Neuron (in vitro differentiated cells): Measurements from ENCODE around the gene HEMK1.

Source experiments
- H2AFZ ChIP-seq: one replicate; pipeline ENCODE4 v1.6.1; 2013; ENCODE audit warnings: low read depth, mild to moderate bottlenecking, inconsistent platforms, low read length, moderate library complexity
- H3K27me3 ChIP-seq: one replicate; pipeline ENCODE4 v1.6.1; 2013; ENCODE audit warnings: low read length; ENCODE audit not compliant: insufficient read depth
- H3K36me3 ChIP-seq: one replicate; pipeline ENCODE4 v1.6.1; 2013; ENCODE audit warnings: low read length; ENCODE audit not compliant: insufficient read depth
- H3K4me1 ChIP-seq: one replicate; pipeline ENCODE4 v1.6.1; 2013; ENCODE audit warnings: low read length; ENCODE audit not compliant: insufficient read depth
- H3K4me3 ChIP-seq: 2 replicates; pipeline ENCODE4 v1.5.1; 2013; ENCODE audit warnings: mild to moderate bottlenecking, low read length, moderate library complexity
- H3K9me3 ChIP-seq: one replicate; pipeline ENCODE4 v1.6.1; 2013; ENCODE audit warnings: low read length

HEMK1 gene

DNA sequence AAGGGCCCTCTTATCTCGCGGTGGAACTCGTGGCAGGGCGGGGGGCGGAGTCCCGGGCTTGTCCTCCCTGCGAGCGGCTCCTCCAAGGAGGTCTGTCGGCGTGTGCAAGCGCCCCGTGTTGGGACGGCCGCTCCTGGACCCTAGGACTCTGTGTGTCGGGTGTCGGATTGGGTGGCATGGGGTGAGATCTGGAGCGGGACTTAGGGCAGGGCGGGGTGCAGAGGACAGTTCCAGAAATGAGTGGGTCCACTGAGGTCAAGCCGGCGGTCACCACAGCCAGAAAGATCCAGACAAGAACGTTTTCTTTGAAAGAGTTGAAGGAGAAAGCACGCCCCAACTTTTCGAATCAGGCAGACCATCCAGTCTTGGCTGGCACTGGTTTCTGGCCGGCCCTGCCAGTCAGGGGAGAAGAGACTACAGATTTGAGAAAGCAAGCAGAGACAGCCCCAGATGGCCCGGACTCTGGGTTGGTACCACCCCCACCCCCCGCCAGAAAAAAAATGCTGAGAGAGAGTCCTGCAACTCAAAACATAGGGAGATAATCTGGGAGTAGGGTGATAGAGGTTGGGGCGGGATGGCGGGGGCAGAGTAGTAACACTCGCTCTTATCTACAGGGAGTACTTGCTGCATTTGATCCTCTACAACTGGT, 43.0 kb downstream of the HEMK1 start:
- H3K4me3 ChIP-seq, result peak overlapping the region; percentile 61
- H3K27me3 ChIP-seq, result no peaks in the 10 kb centered on the region
- peaks cover 6% of the 10 kb centered on the region for H3K36me3 ChIP-seq

DNA sequence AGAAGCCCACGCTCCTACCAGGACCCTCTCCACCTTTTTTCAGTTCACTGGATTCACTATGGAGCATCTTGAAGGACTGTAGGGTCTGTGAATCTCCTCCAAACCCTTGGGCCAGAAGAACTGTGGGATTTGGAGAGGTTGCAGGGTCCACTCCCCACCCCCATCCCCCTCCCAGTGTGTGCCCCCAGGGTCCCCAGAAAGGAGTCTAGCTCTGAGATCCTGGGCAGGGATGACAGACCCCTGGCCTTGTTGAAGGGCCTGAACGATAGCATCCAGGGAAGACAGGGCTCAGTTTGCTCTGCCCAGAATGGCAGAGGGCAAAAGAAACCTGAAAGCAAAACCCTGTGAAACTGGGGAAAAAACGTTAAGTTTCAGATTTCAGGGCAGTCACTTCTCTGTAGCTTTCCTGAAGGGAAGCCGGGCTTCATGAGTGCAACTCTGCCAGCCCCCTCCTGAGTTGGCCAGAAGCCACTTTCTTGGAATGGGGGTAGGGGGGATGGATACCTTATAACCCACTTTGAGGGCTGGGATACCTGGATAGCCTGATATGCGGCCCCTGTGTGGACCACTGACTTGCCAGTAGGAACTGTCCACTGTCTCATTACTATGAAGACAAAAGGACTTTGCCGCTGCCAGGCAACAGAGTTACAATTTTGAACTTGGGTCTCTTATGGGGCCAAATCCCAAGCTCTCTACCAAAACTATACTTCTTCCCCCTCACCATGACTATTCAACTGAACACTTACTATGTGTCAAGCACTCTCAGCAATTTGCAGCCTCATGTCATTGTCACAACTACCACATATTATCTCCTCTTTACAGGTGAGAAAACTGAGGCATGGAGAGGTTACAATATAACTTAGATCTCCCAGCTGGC, 43.9 kb downstream of the HEMK1 start:
- no peaks in the 10 kb centered on the region for H3K36me3 ChIP-seq
- no peaks in the 10 kb centered on the region for H3K9me3 ChIP-seq
- H3K27me3 ChIP-seq, result no peaks in the 10 kb centered on the region
- H3K4me1 ChIP-seq, result peaks cover 36% of the 10 kb centered on the region
- H2AFZ ChIP-seq, result no peak overlapping the region
- no peak overlapping the region for H3K4me3 ChIP-seq

More for the DNA sequence above, 43.0 kb downstream of the HEMK1 start:
- H2AFZ ChIP-seq, result peak overlapping the region; percentile 43
- no peaks in the 10 kb centered on the region for H3K9me3 ChIP-seq
- peaks cover 28% of the 10 kb centered on the region for H3K4me1 ChIP-seq

DNA sequence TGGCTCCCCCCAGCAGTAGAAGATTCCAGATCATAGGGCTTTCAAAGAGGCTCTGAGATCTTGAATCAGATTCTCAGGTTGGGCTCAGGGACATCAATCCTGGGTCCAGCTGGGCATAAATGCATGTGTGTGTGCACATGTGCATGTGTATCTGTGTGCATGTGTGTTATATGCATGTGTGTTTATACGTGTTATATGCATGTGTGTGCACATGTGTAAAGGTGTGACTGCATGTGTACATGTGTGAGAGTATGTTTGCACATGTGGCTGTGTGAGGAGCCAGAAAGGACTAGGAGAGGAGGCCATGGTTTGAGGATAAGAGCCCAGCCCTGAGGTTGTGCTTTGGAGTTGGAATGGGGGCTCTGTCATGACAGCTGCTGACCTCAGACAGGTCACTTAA, 45.9 kb downstream of the HEMK1 start:
- Histone ChIP-seq H3K27me3 (no peaks in the 10 kb centered on the region), H3K9me3 (no peaks in the 10 kb centered on the region), H3K36me3 (no peaks in the 10 kb centered on the region), H3K4me1 (peaks cover 36% of the 10 kb centered on the region), H3K4me3 (no peak overlapping the region), H2AFZ (no peak overlapping the region)

DNA sequence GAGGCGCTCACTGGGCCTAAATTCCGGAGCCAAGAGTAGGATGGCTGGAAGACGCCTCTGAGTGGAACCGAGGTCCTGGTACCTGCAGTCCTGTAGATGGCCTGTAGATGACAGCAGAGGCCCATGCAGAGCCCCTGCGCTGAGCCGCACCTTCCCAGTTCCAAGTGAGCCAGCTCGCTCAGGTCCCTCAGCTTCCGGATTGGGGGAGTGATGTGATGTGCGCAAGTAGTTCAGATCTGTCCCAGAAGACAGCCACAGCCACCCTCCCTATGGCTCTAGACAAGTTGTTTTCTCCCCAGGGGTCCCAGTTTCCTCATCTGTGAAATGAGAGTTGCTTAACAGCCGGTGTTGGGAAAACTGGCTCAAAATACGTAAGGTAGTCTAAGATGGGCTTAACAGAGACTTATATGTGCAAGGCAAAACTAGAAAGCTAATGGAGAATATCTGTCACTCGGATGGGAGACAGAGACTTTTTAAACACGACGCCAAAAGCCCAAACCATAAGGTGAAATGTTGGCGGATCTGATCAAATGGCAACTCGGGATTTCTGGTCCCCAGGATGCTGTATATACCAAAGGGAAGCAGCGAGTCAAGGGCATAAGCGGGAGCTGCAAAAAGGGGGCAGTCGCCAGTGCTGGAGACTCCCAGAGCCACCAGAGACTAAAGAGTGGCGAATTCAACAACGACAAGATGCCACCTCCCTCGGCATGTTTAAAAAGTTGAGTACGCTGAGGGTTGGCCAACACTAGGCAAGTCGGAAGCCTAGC, 46.9 kb downstream of the HEMK1 start:
- peaks cover 29% of the 10 kb centered on the region for H3K4me1 ChIP-seq
- no peaks in the 10 kb centered on the region for H3K9me3 ChIP-seq
- H3K27me3 ChIP-seq, result no peaks in the 10 kb centered on the region

DNA sequence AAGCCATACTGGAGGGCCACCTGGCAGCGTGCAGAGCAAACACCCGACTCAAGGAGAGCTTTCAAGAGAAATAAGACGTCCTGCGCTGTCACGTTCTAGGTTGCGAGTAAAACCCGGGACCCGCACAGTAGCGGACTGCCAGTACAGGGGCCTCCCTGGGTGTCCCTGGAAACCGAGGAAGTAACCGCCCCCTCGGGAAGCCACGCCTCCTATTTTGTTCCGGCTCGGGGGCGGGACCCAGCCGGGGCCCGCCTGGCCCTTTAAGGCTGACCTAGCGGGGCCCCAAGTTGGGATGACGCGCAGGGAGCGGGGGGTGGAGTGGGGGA, 47.4 kb downstream of the HEMK1 start:
- Histone ChIP-seq H3K4me1 (peaks cover 28% of the 10 kb centered on the region), H3K9me3 (no peaks in the 10 kb centered on the region), H2AFZ (peak overlapping the region; percentile 32), H3K4me3 (peak overlapping the region; percentile 41), H3K27me3 (no peaks in the 10 kb centered on the region), H3K36me3 (no peaks in the 10 kb centered on the region)

More for the DNA sequence above, 46.9 kb downstream of the HEMK1 start:
- peak overlapping the region; percentile 32 for H2AFZ ChIP-seq
- peak overlapping the region; percentile 41 for H3K4me3 ChIP-seq
- H3K36me3 ChIP-seq, result no peaks in the 10 kb centered on the region

DNA sequence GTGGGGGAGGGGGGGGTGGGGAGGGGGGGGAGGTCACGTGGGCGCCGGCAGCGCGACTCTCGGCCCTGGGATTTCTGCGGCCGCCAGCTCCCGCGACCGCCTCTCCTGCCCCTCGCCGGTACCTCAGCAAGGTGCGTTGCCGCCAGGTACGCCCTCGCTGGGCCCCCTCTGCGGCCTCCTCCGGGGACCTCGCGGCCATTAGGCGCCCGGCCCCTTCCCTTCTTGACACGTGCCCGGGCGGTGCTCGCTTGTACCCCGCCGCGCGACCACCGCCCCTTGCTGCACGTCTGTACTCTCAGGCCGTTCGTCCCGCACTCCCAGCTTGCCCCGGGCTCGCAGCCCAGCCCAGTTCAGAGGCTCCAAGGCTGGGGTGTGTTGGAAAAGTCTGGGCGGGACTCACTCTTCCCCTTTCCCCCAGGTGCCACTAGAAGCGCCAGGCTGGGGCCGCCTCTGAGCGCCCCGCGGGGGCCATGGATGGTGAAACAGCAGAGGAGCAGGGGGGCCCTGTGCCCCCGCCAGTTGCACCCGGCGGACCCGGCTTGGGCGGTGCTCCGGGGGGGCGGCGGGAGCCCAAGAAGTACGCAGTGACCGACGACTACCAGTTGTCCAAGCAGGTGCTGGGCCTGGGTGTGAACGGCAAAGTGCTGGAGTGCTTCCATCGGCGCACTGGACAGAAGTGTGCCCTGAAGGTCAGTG, 47.9 kb downstream of the HEMK1 start, which contains the start of gene MAPKAPK3:
TSS of gene MAPKAPK3 (plus strand) at position 56 of the 696 bp plus-strand sequence. CDS start at position 471, 415 bp downstream.
- no peaks in the 10 kb centered on the region for H3K36me3 ChIP-seq
- no peaks in the 10 kb centered on the region for H3K9me3 ChIP-seq

DNA sequence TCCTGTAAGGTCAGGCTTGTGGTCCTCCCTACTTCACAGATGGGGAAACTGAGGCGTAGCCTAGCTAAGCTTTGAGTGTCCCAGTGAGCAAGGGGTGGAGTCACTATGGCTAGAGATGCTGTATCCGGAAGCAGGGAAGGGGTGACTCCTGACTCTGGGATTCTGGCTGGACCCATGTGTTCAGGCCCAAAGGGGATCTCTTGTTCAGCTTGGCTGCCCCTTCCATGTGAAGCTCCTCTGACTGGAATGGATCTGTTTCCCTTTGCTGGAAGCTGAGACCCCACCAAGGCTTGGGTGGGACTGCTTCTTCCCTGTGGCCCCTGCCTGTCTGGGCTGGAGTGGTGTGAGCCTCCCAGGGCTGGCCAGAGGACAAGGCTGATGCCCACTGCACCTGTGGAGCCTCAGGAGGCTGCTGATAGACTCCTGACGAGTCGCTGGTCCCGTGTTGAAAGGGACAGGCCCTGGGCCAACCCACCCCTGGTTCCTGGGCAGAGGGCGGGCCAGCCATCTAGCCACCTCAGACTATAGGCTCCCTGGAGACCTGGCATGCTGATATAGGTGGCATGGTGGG, 48.7 kb downstream of the HEMK1 start:
- no peaks in the 10 kb centered on the region for H3K36me3 ChIP-seq
- no peaks in the 10 kb centered on the region for H3K27me3 ChIP-seq
- no peak overlapping the region for H2AFZ ChIP-seq
- no peaks in the 10 kb centered on the region for H3K9me3 ChIP-seq
- H3K4me3 ChIP-seq, result peak overlapping the region; percentile 67
- H3K4me1 ChIP-seq, result peaks cover 20% of the 10 kb centered on the region

More for the DNA sequence above, 47.9 kb downstream of the HEMK1 start, which contains the start of gene MAPKAPK3:
- Histone ChIP-seq H3K27me3 (no peaks in the 10 kb centered on the region), H2AFZ (peak within 1 kb of the TSS; percentile 78), H3K4me3 (peak within 1 kb of the TSS; percentile 67), H3K4me1 (peaks cover 27% of the 10 kb centered on the region)

DNA sequence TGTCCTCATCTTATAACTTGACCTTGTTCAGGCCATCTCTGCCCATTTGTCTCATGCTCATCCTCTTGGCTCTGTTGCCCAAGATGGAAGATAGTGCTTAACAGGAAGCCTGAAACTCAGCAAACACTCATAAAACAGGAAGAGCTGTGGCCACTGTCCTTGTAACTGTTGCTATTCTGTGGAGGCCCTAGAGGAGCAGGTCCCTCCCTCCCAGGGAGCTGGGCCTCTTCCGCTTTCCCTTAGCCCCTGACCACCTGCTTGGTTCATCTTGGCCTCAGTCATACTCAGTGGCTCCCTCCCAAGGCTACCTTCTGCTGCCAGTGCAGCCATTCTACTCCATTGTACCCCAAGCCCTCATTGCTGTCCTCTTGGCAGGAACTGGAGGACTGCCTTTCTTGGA, 51.1 kb downstream of the HEMK1 start:
- no peaks in the 10 kb centered on the region for H3K9me3 ChIP-seq

DNA sequence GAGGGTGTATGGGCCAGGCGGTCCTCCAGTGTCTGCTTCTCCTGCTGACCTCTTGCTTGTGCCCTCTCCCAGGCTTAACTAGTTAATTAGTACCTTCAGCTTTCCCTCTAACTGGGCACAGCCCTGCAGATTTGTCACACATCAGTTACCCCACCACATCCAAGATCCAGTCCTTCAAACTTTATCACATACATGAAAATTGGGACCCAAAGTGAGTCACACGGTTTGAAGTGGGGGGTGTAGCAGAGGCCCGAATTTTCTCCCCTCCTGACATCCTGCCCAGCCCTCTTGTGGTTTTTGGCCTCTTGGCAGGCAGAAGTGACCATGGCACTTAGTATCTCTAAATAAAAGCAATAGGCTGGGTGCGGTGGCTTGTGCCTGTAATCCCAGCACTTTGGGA, 51.5 kb downstream of the HEMK1 start:
- Histone ChIP-seq H3K36me3 (no peaks in the 10 kb centered on the region), H3K9me3 (no peaks in the 10 kb centered on the region), H3K27me3 (no peaks in the 10 kb centered on the region), H2AFZ (no peak overlapping the region), H3K4me3 (no peak overlapping the region), H3K4me1 (peaks cover 18% of the 10 kb centered on the region)

More for the DNA sequence above, 51.1 kb downstream of the HEMK1 start:
- Histone ChIP-seq H3K27me3 (no peaks in the 10 kb centered on the region), H3K4me1 (peaks cover 22% of the 10 kb centered on the region), H2AFZ (no peak overlapping the region), H3K36me3 (no peaks in the 10 kb centered on the region), H3K4me3 (no peak overlapping the region)

DNA sequence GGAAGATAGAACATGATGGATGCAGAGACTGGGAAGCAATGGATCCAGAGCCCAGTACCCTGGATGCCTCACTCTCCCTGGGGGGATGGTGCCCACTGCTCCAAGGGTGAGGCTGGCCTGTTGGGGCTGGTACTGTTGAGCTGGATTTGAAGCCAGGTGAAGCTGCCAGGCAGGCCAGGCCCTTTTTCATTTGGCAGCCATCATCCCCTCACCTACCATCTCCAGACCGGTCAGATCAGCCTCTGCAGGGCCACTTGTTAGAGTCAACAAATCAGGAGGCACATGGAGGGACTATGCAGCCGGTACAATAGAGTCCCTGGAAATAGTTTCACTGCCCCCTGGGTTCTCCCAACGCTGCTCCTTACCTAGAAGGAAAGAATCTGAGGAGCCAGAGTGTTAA, 53.6 kb downstream of the HEMK1 start:
- no peaks in the 10 kb centered on the region for H3K9me3 ChIP-seq
- H2AFZ ChIP-seq, result no peak overlapping the region
- peaks cover 6% of the 10 kb centered on the region for H3K4me1 ChIP-seq

DNA sequence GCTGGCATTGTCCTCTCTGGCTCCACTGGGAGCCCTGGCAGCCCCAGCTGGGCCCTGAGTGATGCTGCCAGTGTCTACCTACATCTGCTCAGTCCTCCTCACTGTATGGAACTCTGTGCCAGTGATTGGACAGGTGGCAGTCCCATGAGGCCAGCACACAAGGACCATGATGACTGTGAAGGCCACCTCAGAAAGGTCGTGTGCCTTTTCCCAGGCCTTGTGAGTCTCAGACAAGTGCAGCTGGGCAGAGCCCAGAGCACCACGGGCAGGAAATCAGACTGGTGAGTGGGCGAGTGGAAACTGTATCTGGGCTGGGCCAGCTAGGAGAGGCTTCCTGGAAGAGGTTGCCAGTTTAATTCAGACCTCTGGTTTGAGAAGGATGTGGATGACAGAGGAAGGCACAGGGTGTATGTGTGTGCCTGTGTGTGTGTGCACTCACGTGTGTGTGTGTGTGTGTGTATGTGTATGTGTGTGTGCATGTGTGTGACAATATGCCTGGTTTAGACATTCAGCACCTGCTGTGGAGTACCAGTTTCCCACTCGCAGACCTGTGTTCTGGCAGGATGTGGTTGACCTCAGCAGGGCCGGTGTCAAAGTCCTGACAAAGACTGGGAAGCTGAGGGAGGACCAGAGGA, 54.6 kb downstream of the HEMK1 start:
- H3K36me3 ChIP-seq, result no peaks in the 10 kb centered on the region
- H3K4me3 ChIP-seq, result no peak overlapping the region
- H3K27me3 ChIP-seq, result no peaks in the 10 kb centered on the region
- no peak overlapping the region for H2AFZ ChIP-seq
- no peaks in the 10 kb centered on the region for H3K9me3 ChIP-seq
- peaks cover 2% of the 10 kb centered on the region for H3K4me1 ChIP-seq

More for the DNA sequence above, 53.6 kb downstream of the HEMK1 start:
- Histone ChIP-seq H3K27me3 (no peaks in the 10 kb centered on the region), H3K4me3 (no peak overlapping the region), H3K36me3 (no peaks in the 10 kb centered on the region)

DNA sequence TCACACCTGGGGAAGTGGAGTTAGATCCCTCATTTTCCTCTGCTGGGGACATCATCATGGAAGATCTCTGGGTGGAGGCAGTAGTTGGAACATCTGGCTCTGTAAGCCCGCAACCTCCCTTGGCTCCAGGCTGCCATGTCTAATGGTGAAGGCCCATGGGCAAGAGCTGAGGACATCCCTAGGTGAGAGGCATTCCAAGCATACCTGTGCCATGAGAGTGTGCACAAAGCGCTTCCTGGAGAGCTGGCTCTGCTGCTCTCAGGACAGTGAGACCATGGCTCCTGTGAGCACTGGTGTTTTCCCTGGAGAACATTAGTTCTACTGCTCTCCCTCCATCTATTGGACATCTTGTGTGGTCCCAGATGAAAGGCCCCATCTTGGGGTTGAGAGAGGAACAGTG, 55.3 kb downstream of the HEMK1 start:
- Histone ChIP-seq H3K36me3 (no peaks in the 10 kb centered on the region), H2AFZ (no peak overlapping the region), H3K4me1 (peaks cover 2% of the 10 kb centered on the region), H3K9me3 (no peaks in the 10 kb centered on the region), H3K27me3 (no peaks in the 10 kb centered on the region), H3K4me3 (no peak overlapping the region)
